ENCODE data around the gene TAP1. TPM values are rescaled to one million over a fixed set of nuclear protein-coding genes. Genes with fewer than 3 reads are reported as not detected.
A peak's percentile ranks its signal among the peaks of the same experiment; 100 is the strongest.
"Not testable (repeated sequence)": the region's sequence is repeated elsewhere in the genome, so short reads cannot be mapped to it uniquely, and the experiment has no call there.

The TAP1 gene
- polyA plus RNA-seq, 10 donors = 7.6 to 11.6 (median 9.9) TPM

DNA sequence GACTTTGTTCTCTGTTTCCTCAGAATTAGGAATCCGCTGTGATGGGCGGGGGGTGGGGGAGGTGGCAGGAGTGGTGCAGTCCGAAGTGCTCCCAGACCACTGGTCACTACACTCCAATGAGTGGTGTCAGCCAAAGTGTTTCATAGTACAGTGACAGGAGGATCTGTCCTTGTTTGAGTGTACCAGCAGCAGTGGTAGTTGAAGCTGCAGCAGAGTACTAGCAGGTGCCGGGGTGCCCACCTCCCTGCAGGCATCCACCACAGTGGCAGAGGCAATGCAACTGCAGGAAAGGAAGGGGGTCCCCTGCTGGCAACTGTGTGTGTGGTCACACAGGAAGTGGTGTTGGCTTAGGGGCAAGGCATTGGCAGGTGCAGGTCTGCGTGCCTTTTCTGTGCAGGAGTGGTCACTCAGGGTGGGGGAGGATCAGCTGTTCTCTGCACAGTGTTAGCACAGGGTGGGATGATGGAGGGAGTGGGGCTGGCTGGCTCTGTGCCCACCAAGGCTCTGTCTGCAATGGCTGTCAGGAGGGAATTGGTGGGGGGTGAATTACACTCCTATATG is 46.4 kb downstream of the TAP1 start:
- DNase-seq = no peak

DNA sequence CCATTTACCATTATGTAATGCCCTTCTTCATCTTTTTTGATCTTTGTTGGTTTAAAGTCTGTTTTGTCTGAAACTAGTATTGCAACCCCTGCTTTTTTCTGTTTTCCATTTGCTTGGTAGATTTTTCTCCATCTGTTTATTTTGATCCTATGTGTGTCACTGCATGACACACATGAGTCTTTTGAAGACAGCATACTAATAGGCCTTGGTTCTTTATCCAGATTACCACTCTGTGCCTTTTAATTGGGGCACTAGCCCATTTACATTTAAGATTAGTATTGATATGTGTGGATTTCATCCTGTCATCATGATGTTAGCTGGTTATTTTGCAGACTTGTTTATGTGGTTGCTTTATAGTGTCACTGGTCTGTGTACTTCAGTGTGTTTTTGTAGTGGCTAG is 48.1 kb downstream of the TAP1 start:
- not testable (repeated sequence) for DNase-seq

DNA sequence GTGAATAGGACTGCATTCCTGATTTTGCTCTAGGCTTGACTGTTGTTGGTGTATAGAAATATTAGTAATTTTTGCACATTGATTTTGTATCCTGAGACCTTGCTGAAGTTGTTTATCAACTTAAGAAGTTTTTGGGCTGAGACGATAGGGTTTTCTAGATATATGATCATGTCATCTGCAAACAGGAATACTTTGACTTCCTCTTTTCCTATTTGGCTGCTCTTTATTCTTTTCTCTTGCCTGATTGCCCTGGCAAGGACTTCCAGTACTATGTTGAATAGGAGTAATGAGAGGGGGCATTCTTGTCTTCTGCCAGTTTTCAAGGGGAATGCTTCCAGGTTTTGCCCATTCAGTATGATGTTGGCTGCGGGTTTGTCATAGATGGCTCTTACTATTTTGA is 50.1 kb downstream of the TAP1 start:
- no peak for DNase-seq

DNA sequence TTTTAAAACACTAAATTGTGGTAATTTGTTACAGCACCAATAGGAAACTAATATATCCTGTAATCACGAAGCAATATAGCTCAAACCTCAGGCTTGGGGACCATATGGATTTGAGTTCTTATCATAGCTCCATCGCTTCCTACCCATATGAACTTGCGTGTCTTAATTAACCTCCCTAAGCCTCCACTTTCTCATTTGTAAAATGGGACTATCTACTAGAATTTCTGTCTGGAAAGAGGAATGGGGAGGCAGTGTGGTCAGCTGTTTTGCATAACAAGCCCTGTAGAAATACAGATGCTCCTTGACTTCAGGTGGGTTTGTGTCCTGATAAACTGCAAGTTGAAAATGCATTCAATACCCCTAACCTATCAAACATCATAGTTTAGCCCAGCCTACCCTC is 53.8 kb downstream of the TAP1 start:
- DNase-seq = no peak

DNA sequence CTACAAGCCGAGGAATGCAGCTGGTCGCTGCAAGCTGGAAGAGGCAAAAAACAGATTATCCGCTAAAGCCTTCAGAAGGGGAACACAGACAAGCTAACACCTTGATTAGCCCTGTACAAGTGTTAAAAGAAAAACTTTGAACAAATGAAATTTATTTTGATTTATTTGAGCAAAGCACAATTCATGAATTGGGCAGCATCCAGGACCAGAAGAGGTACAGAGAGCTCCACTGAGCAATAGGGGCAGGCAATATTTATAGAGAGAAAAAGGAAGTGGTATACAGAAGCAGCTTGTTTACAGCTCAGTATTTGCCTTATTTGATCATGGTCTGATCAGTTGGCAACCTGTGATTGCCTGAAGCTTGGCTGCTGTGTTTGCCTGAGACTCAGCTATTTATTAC is 54.3 kb downstream of the TAP1 start:
- DNase-seq = no peak

DNA sequence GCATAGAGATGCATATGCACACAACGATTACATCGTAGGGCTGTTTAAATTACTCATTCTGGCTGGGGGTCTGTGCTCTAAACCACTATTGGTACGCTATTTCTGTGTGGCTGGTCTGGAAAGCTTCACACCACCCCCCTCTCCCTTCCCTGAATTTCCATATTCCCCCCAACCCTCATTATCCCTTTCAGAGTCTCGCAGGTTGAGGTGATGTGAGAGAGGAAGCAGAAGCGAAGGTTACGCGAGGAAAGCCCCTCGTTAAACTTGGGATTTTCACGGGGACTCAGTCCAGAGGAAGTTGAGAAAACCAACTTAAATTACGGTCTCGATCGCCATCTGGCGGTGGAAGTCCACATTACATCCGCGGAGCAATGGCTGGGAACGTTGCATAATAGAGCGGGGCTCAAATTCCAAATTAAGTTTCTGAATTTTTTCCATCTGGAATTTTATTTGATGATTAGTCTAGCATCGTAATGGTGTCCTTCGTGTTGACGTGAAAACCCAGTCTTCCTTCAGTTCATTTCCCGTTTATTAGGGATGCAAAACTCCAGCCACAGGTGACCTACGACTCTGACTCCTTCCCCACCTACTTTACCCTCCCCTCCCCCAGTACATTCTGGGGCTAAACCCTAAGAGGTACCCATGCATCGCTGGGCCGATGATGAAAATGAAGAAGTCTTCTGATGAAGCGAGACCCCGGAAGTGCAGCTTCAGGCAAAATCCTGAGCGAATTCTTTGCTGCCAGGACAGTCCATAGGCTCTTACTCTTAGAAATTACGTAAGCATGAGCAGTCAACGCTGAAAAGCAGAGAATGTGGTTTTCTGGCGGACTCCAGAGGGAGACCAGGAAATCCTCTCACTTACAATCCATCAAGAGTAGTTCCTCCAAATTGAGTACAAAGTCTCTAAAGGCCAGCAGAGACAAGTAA is 56.4 kb downstream of the TAP1 start:
- peak; percentile 53 to 84 (median 78) for DNase-seq

Other genes starting within 250 kb of the TAP1 start
- 1 to 10 TPM in 9 of 10 donors, under 1 TPM in 1; 0.89 to 6.0 (median 2.5) TPM for gene HLA-DQA1, start 216.3 kb downstream of the TAP1 start, polyA plus RNA-seq (ENCODE audit: insufficient read length in 10 of 10)
- 1 to 10 TPM in 9 of 10 donors, under 1 TPM in 1; 0.84 to 6.4 (median 2.3) TPM for gene HLA-DQB1, start 187.0 kb downstream of the TAP1 start, polyA plus RNA-seq (ENCODE audit: insufficient read length in 10 of 10)
- gene HLA-DQA2, start 112.3 kb downstream of the TAP1 start, polyA plus RNA-seq (ENCODE audit: insufficient read length in 10 of 10) = under 1 TPM in 6 of 10 donors, not detected in 4; 0.14 to 0.69 (median 0.53) TPM
- under 1 TPM in 6 of 10 donors, not detected in 4; 0.17 to 0.70 (median 0.32) TPM for gene HLA-DQB2, start 90.2 kb downstream of the TAP1 start, polyA plus RNA-seq (ENCODE audit: insufficient read length in 10 of 10)
- under 1 TPM in 7 of 10 donors, not detected in 3; 0.15 to 0.61 (median 0.25) TPM for gene HLA-DOB, start 36.7 kb downstream of the TAP1 start, polyA plus RNA-seq (ENCODE audit: insufficient read length in 10 of 10)
- gene TAP2, start 15.0 kb downstream of the TAP1 start, polyA plus RNA-seq (ENCODE audit: insufficient read length in 10 of 10) = 1 to 10 TPM; 3.5 to 8.5 (median 5.8) TPM
- gene PSMB8, start 9.7 kb downstream of the TAP1 start, polyA plus RNA-seq (ENCODE audit: insufficient read length in 10 of 10) = 10 to 100 TPM; 12.0 to 20.3 (median 14.7) TPM
- 1 to 10 TPM; 2.9 to 8.8 (median 5.2) TPM for gene PSMB9, start 488 bp upstream of the TAP1 start, polyA plus RNA-seq (ENCODE audit: insufficient read length in 10 of 10)
- gene HLA-DMB, start 87.3 kb upstream of the TAP1 start, polyA plus RNA-seq (ENCODE audit: insufficient read length in 10 of 10) = 1 to 10 TPM; 2.6 to 9.0 (median 4.8) TPM
- 10 to 100 TPM in 2 of 10 donors, 1 to 10 TPM in 8; 2.0 to 19.2 (median 5.0) TPM for gene HLA-DMA, start 99.4 kb upstream of the TAP1 start, polyA plus RNA-seq (ENCODE audit: insufficient read length in 10 of 10)
- gene BRD2, start 114.9 kb upstream of the TAP1 start, polyA plus RNA-seq (ENCODE audit: insufficient read length in 10 of 10) = 100 to 1,000 TPM; 138 to 187 (median 160) TPM
- gene HLA-DOA, start 155.9 kb upstream of the TAP1 start, polyA plus RNA-seq (ENCODE audit: insufficient read length in 10 of 10) = 1 to 10 TPM; 1.3 to 7.6 (median 3.3) TPM
- gene HLA-DPA1, start 219.9 kb upstream of the TAP1 start, polyA plus RNA-seq (ENCODE audit: insufficient read length in 10 of 10) = 10 to 100 TPM in 9 of 10 donors, 1 to 10 TPM in 1; 8.1 to 21.8 (median 13.4) TPM
- 10 to 100 TPM in 4 of 10 donors, 1 to 10 TPM in 6; 4.8 to 15.4 (median 7.8) TPM for gene HLA-DPB1, start 222.3 kb upstream of the TAP1 start, polyA plus RNA-seq (ENCODE audit: insufficient read length in 10 of 10)